Nephron progenitor cell (in vitro differentiated cells): ENCODE data around the gene COL4A2.

ENCODE experiments used
- DNase-seq: peaks from one replicate; pipeline ENCODE4 v3.0.0; 2021
- H3K27ac Mint-ChIP-seq: 2 replicates; pipeline ENCODE4 v1.8.0; 2021; ENCODE audit warnings: mild to moderate bottlenecking, moderate library complexity, mixed read lengths
- H3K27me3 Mint-ChIP-seq: 2 replicates; pipeline ENCODE4 v1.8.0; 2021; ENCODE audit warnings: mild to moderate bottlenecking, low read depth, mixed read lengths; ENCODE audit not compliant: poor library complexity
- H3K36me3 Mint-ChIP-seq: 2 replicates; pipeline ENCODE4 v1.8.0; 2021; ENCODE audit warnings: low read depth, mixed read lengths
- H3K4me1 Mint-ChIP-seq: 2 replicates; pipeline ENCODE4 v1.8.0; 2021; ENCODE audit warnings: mixed read lengths
- H3K4me3 Mint-ChIP-seq: 2 replicates; pipeline ENCODE4 v1.8.0; 2021; ENCODE audit warnings: mild to moderate bottlenecking, moderate library complexity, mixed read lengths
- H3K9me3 Mint-ChIP-seq: 2 replicates; pipeline ENCODE4 v1.8.0; 2021; ENCODE audit warnings: mild to moderate bottlenecking, moderate library complexity, mixed read lengths
- CTCF ChIP-seq: fragments of 200-600 bp; sonication (generic); IDR thresholded peaks from 2 replicates; pipeline ENCODE4 v1.5.0; 2021; ENCODE audit warnings: antibody characterized with exemption

Gene COL4A2

GRCh38 chr13:110279684-110280083 is 27.4 kb upstream of the COL4A2 start:
- no peak overlapping the region for H3K4me3 Mint-ChIP-seq
- H3K36me3 Mint-ChIP-seq, result peaks cover 12% of the 10 kb centered on the region
- H3K4me1 Mint-ChIP-seq, result peaks cover 8% of the 10 kb centered on the region
- H3K27me3 Mint-ChIP-seq, result peaks cover 5% of the 10 kb centered on the region
- no peak overlapping the region for H3K27ac Mint-ChIP-seq
- TF ChIP-seq CTCF, result no peak
- no peaks in the 10 kb centered on the region for H3K9me3 Mint-ChIP-seq
- DNase-seq, result no peak

- no peak for TF ChIP-seq CTCF
- no peak overlapping the region for H3K4me3 Mint-ChIP-seq
- H3K27me3 Mint-ChIP-seq, result peaks cover 5% of the 10 kb centered on the region
- no peaks in the 10 kb centered on the region for H3K9me3 Mint-ChIP-seq
- H3K27ac Mint-ChIP-seq, result no peak overlapping the region
- H3K36me3 Mint-ChIP-seq, result peaks cover 17% of the 10 kb centered on the region
- no peak for DNase-seq
- H3K4me1 Mint-ChIP-seq, result peaks cover 7% of the 10 kb centered on the region
Observed at GRCh38 chr13:110280231-110280813, 26.8 kb upstream of the COL4A2 start.

- H3K27ac Mint-ChIP-seq, result no peak overlapping the region
- TF ChIP-seq CTCF, result no peak
- peaks cover 18% of the 10 kb centered on the region for H3K36me3 Mint-ChIP-seq
- DNase-seq, result no peak
- H3K9me3 Mint-ChIP-seq, result no peaks in the 10 kb centered on the region
- peaks cover 7% of the 10 kb centered on the region for H3K27me3 Mint-ChIP-seq
- H3K4me3 Mint-ChIP-seq, result no peak overlapping the region
- no peaks in the 10 kb centered on the region for H3K4me1 Mint-ChIP-seq
Observed at GRCh38 chr13:110280985-110281688, 25.9 kb upstream of the COL4A2 start.

GRCh38 chr13:110281736-110282135 is 25.3 kb upstream of the COL4A2 start:
- Mint-ChIP-seq H3K36me3 (peaks cover 16% of the 10 kb centered on the region), H3K27me3 (peaks cover 7% of the 10 kb centered on the region), H3K9me3 (no peaks in the 10 kb centered on the region), H3K27ac (no peak overlapping the region), H3K4me3 (no peak overlapping the region), H3K4me1 (peaks cover 1% of the 10 kb centered on the region)
- TF ChIP-seq CTCF, result no peak
- no peak for DNase-seq

- Mint-ChIP-seq H3K9me3 (no peaks in the 10 kb centered on the region), H3K4me1 (peaks cover 8% of the 10 kb centered on the region), H3K27ac (no peak overlapping the region), H3K4me3 (no peak overlapping the region), H3K36me3 (peaks cover 18% of the 10 kb centered on the region), H3K27me3 (peaks cover 7% of the 10 kb centered on the region)
- no peak for DNase-seq
- no peak for TF ChIP-seq CTCF
Observed at GRCh38 chr13:110282316-110282841, 24.7 kb upstream of the COL4A2 start.
